Suprapubic skin (tissue), 3 donors: ENCODE data around the gene GUCY1B1.

Source experiments
- EP300 ChIP-seq: sonication (generic); formaldehyde crosslinking; IDR thresholded peaks from one replicate; pipeline ENCODE4 v1.6.1; 2017; ENCODE audit warnings: antibody characterized with exemption
- TF ChIP-seq, protein P1 (sequence below), 2 donors: fragments of 200-600 bp in 1 of 2; fragments of 450-650 bp in 1 of 2; sonication (generic) in 1 of 2; IDR thresholded peaks; one replicate each; pipeline ENCODE4 v1.5.1; 2016 to 2019; ENCODE audit warnings: antibody characterized with exemption in 2 of 2, mild to moderate bottlenecking in 1 of 2, moderate library complexity in 1 of 2

- TF ChIP-seq, protein P1, sequence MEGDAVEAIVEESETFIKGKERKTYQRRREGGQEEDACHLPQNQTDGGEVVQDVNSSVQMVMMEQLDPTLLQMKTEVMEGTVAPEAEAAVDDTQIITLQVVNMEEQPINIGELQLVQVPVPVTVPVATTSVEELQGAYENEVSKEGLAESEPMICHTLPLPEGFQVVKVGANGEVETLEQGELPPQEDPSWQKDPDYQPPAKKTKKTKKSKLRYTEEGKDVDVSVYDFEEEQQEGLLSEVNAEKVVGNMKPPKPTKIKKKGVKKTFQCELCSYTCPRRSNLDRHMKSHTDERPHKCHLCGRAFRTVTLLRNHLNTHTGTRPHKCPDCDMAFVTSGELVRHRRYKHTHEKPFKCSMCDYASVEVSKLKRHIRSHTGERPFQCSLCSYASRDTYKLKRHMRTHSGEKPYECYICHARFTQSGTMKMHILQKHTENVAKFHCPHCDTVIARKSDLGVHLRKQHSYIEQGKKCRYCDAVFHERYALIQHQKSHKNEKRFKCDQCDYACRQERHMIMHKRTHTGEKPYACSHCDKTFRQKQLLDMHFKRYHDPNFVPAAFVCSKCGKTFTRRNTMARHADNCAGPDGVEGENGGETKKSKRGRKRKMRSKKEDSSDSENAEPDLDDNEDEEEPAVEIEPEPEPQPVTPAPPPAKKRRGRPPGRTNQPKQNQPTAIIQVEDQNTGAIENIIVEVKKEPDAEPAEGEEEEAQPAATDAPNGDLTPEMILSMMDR (IDR thresholded peaks at IDR 0.05), result no peak
- TF ChIP-seq EP300, result no peak
These were observed 63.8 kb downstream of the GUCY1B1 start for GRCh38 chr4:155822572-155822971.
